Right ventricle myocardium inferior (tissue), 1 donor: ENCODE data around the gene C17orf107. TPM values are rescaled to one million over a fixed set of nuclear protein-coding genes. Genes with fewer than 3 reads are reported as not detected.
"Not testable (repeated sequence)": the region's sequence is repeated elsewhere in the genome, so short reads cannot be mapped to it uniquely, and the experiment has no call there.

Source experiments
- ATAC-seq: fragments of 200-7000 bp; cut with Tn5 transposase; one replicate; pipeline ENCODE4 v1.9.1; 2020; ENCODE audit warnings: mild to moderate bottlenecking, moderate library complexity
- DNase-seq: peaks from one replicate; pipeline ENCODE4 v3.0.0; 2021; ENCODE audit errors: missing footprints
- intact Hi-C: fragments of 100-400 bp; cut with DNase I; formaldehyde crosslinking; loops from one replicate; pipeline ENCODE4 v1.11.0; 2022
- total RNA-seq: library from RNA; stranded (reverse); fragmentation: NEBNext Ultra II Directional; extraction: Animal tissue kit (Norgen Biotek cat#: 25700); gene quantifications from one replicate; pipeline ENCODE4 v1.2.1, GENCODE V29; 2021
- donor health status: DM: no; HTN: yes; CAD: no; lungs with severe emphysema.

C17orf107 gene
- total RNA-seq, 1 donor from 2014 or later = 0.78 TPM

DNA sequence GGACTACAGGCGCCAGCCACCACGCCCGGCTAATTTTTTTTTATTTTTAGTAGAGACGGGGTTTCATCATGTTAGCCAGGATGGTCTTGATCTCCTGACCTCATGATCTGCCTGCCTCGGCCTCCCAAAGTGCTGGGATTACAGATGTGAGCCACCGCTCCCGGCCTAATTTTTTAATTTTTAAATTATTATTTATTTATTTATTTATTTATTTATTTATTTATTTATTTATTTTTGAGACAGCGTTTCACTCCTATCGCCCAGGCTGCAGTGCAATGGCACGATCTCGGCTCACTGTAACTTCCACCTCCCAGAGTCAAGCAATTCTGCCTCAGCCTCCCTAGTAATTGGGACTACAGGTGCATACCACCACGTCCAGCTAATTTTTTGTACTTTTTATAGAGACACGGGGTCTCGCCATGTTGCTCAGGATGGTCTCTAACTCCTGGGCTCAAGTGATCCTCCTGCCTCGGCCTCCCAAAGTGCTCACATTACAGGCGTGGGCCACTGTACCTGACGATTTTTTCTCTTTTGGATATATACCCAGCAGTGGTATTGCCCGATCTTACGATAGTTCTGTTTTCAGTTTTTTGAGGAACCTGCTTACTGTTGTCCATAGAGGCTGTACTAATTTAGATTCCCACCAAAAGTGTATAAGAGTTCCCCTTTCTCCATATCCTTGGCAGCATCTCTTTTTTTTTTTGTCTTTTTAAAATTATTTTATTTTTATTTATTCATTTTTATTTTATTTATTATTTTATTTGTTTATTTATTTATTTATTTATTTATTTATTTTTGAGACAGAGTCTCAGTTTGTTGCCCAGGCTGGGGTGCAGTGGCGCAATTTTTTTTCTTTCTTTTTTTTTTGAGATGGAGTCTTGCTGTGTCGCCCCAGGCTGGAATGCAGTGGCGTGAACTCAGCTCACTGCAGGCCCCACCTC is 30.0 kb upstream of the C17orf107 start:
- ATAC-seq, intact Hi-C loops, DNase-seq: not testable (repeated sequence)

DNA sequence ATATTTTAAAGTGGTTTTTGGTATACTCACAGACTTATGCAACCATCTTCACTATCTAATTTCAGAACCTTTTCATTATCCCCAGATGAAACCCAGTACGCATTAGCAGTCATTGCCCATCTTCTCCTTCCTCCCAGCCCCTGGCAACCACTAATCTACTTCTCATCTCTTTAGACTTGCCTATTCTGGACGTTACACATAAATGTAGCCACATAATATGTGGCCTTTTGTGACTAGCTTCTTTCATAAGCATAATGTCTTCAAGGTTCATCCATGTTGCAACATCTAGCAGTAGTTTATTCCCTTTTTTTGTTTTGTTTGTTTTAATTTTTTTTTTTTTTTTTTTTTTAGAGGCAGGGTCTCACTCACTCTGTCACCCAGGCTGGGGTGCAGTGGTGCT is 28.5 kb upstream of the C17orf107 start:
- ATAC-seq (no peak), DNase-seq (no peak)
- intact Hi-C loops = no loop called here

DNA sequence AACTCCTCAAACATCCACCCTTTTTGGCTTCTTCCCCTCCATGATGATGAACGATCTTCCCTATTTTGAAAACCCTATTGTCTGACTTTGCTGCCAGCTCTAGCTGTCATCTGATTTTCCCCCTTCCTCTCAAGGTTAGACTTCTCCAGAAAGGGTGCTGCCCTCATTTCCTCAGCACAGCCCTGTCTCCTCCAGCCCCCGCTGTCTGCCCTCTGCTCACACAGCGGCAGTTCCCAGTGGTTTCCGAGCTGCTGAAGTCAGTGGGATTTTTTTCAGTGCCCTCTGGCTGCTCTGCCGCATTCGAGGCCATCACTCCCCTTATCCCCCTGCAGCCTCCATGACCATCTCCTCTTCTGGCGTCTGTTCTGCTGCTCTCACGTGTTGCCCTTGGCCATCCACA is 26.6 kb upstream of the C17orf107 start:
- ATAC-seq (no peak), DNase-seq (no peak)
- intact Hi-C loops = no loop called here

DNA sequence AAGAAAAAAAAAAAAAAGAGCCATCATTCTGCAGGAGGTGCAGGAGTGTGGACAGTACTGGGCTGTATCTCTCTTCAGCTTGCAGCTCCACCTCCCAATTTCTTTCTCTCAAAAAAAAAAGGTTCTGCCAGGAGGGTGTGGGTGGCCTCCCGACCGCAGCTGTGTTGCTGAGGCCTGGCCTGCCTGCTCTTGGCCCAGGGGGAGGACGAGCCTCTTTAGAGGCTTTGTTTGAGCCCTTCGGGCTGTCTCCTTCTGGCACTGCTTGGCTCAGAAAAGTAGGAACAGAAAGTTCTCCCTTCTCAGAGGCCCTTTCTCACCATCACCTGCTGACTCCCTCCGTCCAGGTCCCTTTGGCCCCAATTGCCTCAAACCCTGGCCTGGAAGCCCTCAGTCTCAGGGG is 22.2 kb upstream of the C17orf107 start:
- intact Hi-C loops = no loop called here
- peak; percentile 27 for ATAC-seq
- DNase-seq = no peak

DNA sequence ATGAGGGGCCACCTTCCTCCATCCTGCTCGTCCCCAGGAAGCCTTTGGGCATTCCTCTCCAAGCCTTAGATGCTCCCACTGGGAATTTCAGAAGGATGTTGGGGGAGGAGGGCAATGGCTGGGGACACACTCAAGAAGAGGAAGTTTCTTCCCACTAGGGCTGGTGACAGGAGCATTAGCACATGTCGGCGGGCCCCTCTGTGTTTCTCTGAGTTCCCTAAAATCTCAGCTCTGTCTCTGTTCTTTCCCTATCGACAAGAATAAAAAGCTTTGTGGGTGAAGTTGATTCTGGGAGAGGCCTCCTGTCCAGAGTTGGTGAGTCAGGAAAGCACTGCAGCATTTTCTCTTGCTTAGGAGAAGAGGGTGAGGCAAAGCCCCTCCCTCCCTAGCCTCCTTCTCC is 19.7 kb upstream of the C17orf107 start:
- DNase-seq = no peak
- no peak for ATAC-seq
- intact Hi-C loops = no loop called here

DNA sequence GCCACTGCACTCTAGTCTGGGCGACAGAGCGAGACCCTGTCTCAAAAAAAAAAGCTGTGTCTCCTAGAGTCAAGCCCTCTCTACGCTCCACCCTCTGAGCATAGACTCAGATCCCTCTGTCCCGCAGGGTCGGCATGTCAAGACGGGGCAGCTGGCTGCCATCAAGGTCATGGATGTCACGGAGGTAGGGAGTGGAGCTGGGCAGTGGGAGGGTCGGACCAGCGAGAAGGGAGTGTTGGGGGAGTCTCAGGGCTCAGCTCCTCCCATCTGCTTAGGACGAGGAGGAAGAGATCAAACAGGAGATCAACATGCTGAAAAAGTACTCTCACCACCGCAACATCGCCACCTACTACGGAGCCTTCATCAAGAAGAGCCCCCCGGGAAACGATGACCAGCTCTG is 18.5 kb upstream of the C17orf107 start:
- no peak for DNase-seq
- no peak for ATAC-seq
- intact Hi-C loops = loop anchor here (5.0 to 10.0 kb wide), 3 partner anchors 46 to 176 kb away; partner anchors contain the start of genes MINK1, PELP1 and PLD2

DNA sequence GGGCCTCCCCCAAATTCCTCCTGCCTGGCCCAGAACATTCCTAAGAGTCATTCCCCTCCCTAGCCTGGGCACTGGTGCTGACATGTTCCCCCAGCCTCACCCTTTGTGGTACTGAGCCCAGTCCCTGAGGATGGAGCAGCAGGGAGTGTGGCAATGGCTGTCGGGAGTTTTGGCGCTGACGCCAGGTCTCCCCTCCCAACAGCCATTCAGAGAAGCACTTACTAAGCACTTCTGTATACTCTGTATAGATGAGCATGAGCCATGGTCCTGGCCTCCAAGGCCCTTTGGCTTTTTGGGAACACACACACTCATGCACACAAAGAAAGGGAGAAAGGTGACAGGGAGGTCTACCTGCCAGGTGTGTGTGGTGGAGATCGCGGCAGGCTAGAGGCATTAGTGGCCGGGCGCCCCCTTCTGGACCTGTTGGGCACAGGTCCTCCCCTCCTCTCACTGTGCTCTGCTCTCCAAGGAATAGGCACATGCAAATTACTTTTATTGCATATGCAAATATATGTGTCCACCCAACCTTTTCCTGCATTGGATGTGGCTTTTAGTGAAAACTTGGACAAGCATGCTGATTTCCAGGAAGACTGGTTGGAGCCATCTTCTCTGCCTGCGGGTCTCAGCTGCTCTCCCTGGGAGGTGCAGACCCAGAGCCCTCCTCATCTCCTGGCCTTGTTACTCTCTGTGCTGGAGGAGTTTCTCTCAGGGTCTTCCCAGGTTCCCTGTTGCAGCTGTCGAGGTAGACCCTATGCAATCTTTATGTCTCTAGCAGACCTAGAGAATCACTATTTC is 17.4 kb upstream of the C17orf107 start:
- intact Hi-C loops = loop anchor here (5.0 to 10.0 kb wide), 3 partner anchors 47 to 177 kb away; partner anchors contain the start of genes MINK1, PELP1 and PLD2
- DNase-seq = peak; percentile 81
- peak; percentile 62 for ATAC-seq

DNA sequence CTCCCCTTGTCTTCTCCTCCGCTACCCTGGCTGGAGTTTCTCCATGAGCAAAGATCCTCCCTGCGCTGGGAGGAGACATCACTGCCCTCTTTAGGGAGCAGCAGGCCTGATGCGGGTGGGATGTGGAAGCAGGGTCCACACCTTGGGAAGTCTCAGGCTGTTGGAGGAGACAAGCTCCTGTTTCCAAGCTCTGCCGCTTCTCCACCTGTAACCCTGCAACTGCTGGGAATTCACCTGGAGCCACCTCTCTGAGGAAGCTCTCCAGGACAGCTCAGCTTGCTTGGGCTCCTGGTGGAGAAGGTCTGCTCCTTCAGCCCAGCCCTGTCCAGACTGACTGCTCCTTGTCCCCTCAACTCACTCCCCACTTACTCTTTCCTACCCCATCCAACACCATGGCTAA is 14.8 kb upstream of the C17orf107 start:
- ATAC-seq (no peak), DNase-seq (no peak)
- intact Hi-C loops = loop anchor here (5.0 to 10.0 kb wide), 3 partner anchors 50 to 180 kb away; partner anchors contain the start of genes MINK1, PELP1 and PLD2

DNA sequence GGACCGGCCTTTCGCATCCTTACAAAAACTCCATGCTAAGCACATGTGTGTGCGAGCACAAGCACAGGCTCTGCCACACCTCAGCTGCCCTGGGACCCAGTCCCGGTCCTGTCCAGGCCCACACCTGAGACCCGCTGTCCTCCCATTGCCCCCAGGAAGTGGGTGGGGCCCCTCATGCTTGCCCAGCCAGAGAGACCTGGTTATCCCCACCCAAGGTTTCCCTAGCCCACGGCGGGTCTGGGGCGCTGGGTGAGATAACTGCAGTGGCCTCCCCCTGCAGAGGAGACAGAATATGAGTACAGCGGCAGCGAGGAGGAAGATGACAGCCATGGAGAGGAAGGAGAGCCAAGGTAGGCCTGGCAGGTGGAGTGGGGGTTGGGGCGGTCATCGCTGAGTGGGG is 12.5 kb upstream of the C17orf107 start:
- DNase-seq (no peak), ATAC-seq (no peak)
- intact Hi-C loops = loop anchor here (10.0 kb wide), 2 partner anchors 52 to 182 kb away; partner anchors contain the start of genes MINK1 and PELP1

DNA sequence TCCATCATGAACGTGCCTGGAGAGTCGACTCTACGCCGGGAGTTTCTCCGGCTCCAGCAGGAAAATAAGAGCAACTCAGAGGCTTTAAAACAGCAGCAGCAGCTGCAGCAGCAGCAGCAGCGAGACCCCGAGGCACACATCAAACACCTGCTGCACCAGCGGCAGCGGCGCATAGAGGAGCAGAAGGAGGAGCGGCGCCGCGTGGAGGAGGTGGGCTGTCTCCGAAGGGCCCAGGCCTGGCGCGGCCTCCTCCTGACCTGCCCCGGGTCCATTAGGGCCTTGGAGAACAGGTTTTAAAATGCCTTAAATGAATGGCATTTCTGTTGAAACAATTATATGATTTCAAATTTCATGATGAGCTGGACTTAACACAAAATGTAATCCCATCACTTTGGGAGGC is 11.8 kb upstream of the C17orf107 start:
- no peak for DNase-seq
- intact Hi-C loops = loop anchor here (10.0 kb wide), 2 partner anchors 53 to 183 kb away; partner anchors contain the start of genes MINK1 and PELP1

DNA sequence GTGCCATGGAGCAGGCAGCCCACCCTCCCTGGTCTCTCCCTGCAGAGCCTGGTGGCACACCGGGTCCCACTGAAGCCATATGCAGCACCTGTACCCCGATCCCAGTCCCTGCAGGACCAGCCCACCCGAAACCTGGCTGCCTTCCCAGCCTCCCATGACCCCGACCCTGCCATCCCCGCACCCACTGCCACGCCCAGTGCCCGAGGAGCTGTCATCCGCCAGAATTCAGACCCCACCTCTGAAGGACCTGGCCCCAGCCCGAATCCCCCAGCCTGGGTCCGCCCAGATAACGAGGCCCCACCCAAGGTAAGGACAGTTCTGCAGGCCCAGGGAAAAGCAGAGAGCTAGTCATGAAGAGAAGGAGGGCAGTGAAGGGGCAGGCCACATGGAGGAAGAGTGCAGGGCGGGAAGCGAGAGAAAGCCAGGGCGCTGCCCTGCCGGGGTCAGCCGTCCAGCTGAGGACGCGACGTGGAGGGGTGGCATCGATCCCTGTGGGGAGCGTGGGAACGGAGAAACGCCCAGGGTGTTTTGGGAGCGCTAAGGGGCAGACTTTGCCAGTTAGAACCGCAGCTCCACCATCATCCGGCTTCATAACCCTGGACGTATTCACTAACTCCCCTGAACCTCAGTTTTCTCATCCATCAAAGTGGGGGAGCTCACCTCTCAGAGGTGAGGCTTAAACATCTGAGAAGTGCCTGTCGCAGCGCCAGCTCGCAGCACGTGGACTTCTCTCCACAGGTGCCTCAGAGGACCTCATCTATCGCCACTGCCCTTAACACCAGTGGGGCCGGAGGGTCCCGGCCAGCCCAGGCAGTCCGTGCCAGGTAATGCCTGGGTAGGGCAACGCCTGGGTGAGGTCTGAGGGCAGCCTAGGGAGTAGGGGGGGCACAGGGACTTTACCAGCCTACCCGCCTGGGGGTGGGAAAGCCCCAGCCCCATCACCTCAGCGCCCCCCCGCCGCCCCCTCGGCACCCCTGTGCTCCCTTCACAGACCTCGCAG is 7.6 kb upstream of the C17orf107 start:
- DNase-seq (no peak), ATAC-seq (no peak)
- intact Hi-C loops = no loop called here

More for the DNA sequence above, 11.8 kb upstream of the C17orf107 start:
- no peak for ATAC-seq

DNA sequence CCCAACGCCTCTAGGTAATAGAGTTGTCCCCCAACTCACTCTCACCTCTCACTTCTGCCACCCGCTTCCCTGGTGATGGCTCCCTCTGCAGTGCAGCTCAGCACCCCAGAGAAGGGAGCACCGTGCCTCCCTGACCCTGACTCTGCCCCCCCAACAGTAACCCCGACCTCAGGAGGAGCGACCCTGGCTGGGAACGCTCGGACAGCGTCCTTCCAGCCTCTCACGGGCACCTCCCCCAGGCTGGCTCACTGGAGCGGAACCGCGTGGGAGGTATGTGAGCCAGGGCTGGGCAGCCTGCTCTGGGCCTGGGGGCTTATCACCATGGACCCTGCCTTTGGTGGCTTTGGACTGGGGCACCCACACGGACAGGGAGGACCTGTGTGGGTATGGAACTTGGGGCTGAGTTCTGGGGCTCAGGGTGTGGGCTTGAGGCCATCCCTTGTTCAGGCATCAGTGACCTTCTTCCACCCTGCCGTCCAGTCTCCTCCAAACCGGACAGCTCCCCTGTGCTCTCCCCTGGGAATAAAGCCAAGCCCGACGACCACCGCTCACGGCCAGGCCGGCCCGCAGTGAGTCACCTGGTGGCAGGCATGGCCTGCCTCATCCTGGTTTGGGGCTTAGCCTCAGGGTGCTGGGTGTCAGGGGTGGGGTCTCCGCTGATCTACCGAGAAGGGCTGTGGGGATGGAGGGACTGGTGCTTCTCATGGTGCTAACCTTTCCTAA is 6.7 kb upstream of the C17orf107 start:
- intact Hi-C loops = no loop called here
- no peak for ATAC-seq
- no peak for DNase-seq

DNA sequence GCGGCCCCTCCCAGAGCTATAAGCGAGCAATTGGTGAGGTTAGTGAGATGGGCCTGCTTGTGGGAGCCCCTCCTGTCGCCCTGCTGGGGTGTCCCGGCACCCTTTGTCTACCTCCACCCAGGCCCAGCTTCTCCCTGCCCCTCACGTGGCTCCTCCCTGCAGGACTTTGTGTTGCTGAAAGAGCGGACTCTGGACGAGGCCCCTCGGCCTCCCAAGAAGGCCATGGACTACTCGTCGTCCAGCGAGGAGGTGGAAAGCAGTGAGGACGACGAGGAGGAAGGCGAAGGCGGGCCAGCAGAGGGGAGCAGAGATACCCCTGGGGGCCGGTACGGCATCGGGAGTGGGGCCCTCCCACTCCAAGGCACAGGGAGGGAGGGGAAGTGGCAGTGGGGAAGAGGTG is 6.1 kb upstream of the C17orf107 start:
- intact Hi-C loops = no loop called here
- no peak for ATAC-seq
- no peak for DNase-seq

DNA sequence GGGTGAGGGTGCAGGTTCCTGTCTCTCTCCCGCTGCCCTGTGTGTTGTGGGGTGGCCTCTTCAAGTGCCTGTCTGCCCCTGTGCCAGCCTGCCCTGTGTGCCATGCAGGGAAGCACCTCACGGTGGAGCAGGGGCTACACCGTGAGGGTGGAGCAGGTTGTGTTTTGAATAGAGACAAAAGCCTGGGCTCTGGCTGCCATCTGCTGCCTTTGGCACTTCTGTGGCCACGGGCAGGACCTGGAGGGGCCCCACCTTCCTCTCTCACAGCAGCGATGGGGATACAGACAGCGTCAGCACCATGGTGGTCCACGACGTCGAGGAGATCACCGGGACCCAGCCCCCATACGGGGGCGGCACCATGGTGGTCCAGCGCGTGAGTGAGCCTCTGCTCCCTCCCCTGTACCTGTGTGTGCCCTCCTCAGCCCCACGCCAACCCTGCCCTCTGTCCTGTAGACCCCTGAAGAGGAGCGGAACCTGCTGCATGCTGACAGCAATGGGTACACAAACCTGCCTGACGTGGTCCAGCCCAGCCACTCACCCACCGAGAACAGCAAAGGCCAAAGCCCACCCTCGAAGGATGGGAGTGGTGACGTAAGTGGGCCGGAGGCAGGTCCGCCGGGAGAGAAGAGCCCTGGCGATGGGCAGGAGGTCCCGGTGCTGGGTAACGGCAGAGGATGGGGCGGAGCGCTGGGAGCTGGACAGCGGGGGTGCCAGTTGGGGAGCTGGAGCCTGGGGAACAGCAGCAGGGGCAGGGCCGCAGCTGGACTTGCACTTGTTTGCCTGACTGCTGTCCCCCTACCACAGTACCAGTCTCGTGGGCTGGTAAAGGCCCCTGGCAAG is 5.4 kb upstream of the C17orf107 start:
- DNase-seq = no peak
- no peak for ATAC-seq
- intact Hi-C loops = no loop called here

DNA sequence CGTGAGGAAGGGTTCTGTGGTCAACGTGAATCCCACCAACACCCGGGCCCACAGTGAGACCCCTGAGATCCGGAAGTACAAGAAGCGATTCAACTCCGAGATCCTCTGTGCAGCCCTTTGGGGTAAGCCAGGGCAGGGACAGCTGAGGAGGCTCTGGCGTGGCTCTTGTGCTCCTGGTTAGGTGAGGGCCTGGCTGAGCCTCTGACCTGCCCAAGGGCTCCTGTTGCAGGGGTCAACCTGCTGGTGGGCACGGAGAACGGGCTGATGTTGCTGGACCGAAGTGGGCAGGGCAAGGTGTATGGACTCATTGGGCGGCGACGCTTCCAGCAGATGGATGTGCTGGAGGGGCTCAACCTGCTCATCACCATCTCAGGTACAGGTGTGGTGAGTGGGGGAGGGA is 4.2 kb upstream of the C17orf107 start:
- intact Hi-C loops = no loop called here
- ATAC-seq (no peak), DNase-seq (no peak)

DNA sequence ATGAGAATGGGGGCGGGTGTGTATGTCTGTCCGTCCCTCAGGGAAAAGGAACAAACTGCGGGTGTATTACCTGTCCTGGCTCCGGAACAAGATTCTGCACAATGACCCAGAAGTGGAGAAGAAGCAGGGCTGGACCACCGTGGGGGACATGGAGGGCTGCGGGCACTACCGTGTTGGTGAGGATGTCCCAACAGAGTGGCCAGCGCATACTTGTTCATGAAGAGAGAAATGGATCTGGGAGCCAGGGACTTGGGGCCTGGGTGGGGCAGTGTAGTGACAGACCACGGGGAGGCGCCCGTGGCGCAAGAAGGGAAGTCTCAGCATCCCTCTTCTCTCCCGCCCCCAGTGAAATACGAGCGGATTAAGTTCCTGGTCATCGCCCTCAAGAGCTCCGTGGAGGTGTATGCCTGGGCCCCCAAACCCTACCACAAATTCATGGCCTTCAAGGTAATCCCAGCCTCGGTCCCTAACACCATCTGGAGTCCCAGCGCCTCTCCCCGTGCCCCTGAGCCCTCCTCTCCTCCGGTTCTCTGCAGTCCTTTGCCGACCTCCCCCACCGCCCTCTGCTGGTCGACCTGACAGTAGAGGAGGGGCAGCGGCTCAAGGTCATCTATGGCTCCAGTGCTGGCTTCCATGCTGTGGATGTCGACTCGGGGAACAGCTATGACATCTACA is 3.5 kb upstream of the C17orf107 start:
- no peak for ATAC-seq
- DNase-seq = no peak
- intact Hi-C loops = no loop called here
